A549 (cell line): Measurements from ENCODE around the gene ALG11.

Experiments
- CEBPB ChIP-seq, 2 experiments: fragments of >200 bp in 1 of 2; sonication (Bioruptor Twin) in 1 of 2; formaldehyde crosslinking in 1 of 2; IDR thresholded peaks; 2 replicates each; pipeline ENCODE4 v1.6.1; 2012 to 2016
- CTCF ChIP-seq: fragments of >200 bp; sonication (Bioruptor Twin); formaldehyde crosslinking; IDR thresholded peaks from 3 replicates; pipeline ENCODE4 v1.5.1; 2016
- EP300 ChIP-seq, 2 experiments: fragments of >200 bp; sonication (Bioruptor Twin); formaldehyde crosslinking; IDR thresholded peaks; 2 replicates in 1 of 2; 3 replicates in 1 of 2; pipeline ENCODE4 v1.6.1; 2016 to 2017
- POLR2A ChIP-seq: IDR thresholded peaks from 2 replicates; pipeline ENCODE4 v1.6.1; 2012; ENCODE audit warnings: mild to moderate bottlenecking, low read length
- RAD21 ChIP-seq, 2 experiments: fragments of >200 bp in 1 of 2; sonication (Bioruptor Twin) in 1 of 2; formaldehyde crosslinking in 1 of 2; IDR thresholded peaks in 1 of 2; conservative IDR thresholded peaks in 1 of 2; 2 replicates in 1 of 2; 3 replicates in 1 of 2; pipeline ENCODE4 v1.6.1; 2012 to 2018; ENCODE audit warnings: inconsistent platforms in 1 of 2
- RFX5 ChIP-seq: fragments of 450-650 bp; IDR thresholded peaks from 2 replicates; pipeline ENCODE4 v1.7.1; 2014; ENCODE audit warnings: antibody characterized with exemption, mild to moderate bottlenecking, moderate library complexity

GRCh38 chr13:52027832-52028231, 15.6 kb downstream of the ALG11 start:
- TF ChIP-seq CTCF (no peak), POLR2A (no peak), RFX5 (no peak), RAD21 (conservative IDR thresholded peaks at IDR 0.05 in 1 of 2, IDR thresholded peaks at IDR 0.05 in 1 of 2) (no peak), EP300 (IDR thresholded peaks at IDR 0.05) (no peak), CEBPB (IDR thresholded peaks at IDR 0.05) (no peak)
